WTC11 (cell line): ENCODE data around the gene LGALS12.

Source experiments
- ATF6 ChIP-seq: sonication (generic); formaldehyde crosslinking; IDR thresholded peaks from 2 replicates; pipeline ENCODE4 v1.8.1; 2023; ENCODE audit warnings: mild to moderate bottlenecking, missing genetic modification reagents
- CTCF ChIP-seq: fragments of 200-600 bp; IDR thresholded peaks from 2 replicates; pipeline ENCODE4 v1.8.0; 2022; ENCODE audit warnings: antibody characterized with exemption
- E2F1 ChIP-seq: sonication (generic); formaldehyde crosslinking; IDR thresholded peaks from 2 replicates; pipeline ENCODE4 v1.8.0; 2022; ENCODE audit warnings: mild to moderate bottlenecking, missing genetic modification reagents
- MAX ChIP-seq: sonication (generic); formaldehyde crosslinking; IDR thresholded peaks from 2 replicates; pipeline ENCODE4 v1.8.0; 2022; ENCODE audit warnings: mild to moderate bottlenecking, missing genetic modification reagents
- NFE2L1 ChIP-seq: sonication (generic); formaldehyde crosslinking; IDR thresholded peaks from 2 replicates; pipeline ENCODE4 v1.8.1; 2023; ENCODE audit warnings: missing genetic modification reagents
- NR2C2 ChIP-seq: sonication (generic); formaldehyde crosslinking; IDR thresholded peaks from 2 replicates; pipeline ENCODE4 v1.8.0; 2022; ENCODE audit warnings: mild to moderate bottlenecking, missing genetic modification reagents
- NR3C1 ChIP-seq: sonication (generic); formaldehyde crosslinking; conservative IDR thresholded peaks from 2 replicates; pipeline ENCODE4 v1.8.1; 2023; ENCODE audit warnings: low read depth, mild to moderate bottlenecking, missing genetic modification reagents
- PRDM15 ChIP-seq: sonication (generic); formaldehyde crosslinking; IDR thresholded peaks from 2 replicates; pipeline ENCODE4 v1.8.0; 2022; ENCODE audit warnings: missing genetic modification reagents
- PREB ChIP-seq: sonication (generic); formaldehyde crosslinking; IDR thresholded peaks from 2 replicates; pipeline ENCODE4 v1.8.1; 2022; ENCODE audit warnings: mild to moderate bottlenecking, missing genetic modification reagents, moderate library complexity, borderline replicate concordance
- SP1 ChIP-seq: sonication (generic); formaldehyde crosslinking; conservative IDR thresholded peaks from 2 replicates; pipeline ENCODE4 v1.8.1; 2022; ENCODE audit warnings: missing genetic modification reagents
- TEAD4 ChIP-seq: sonication (generic); formaldehyde crosslinking; IDR thresholded peaks from 2 replicates; pipeline ENCODE4 v1.8.0; 2022; ENCODE audit warnings: mild to moderate bottlenecking, missing genetic modification reagents
- USF1 ChIP-seq: sonication (generic); formaldehyde crosslinking; IDR thresholded peaks from 2 replicates; pipeline ENCODE4 v1.8.0; 2022; ENCODE audit warnings: mild to moderate bottlenecking, missing genetic modification reagents
- ZNF263 ChIP-seq: sonication (generic); formaldehyde crosslinking; IDR thresholded peaks from 2 replicates; pipeline ENCODE4 v1.8.1; 2022; ENCODE audit warnings: low read depth, mild to moderate bottlenecking, moderate library complexity, missing genetic modification reagents
- ZNF671 ChIP-seq: fragments of 250-450 bp; sonication (Bioruptor Pico); IDR thresholded peaks from 2 replicates; pipeline ENCODE4 v1.8.0; 2021; ENCODE audit warnings: mild to moderate bottlenecking

- TF ChIP-seq CTCF (no peak), MAX (CRISPR knock-in tag) (no peak), PRDM15 (CRISPR knock-in tag) (no peak), TEAD4 (CRISPR knock-in tag) (no peak), SP1 (CRISPR knock-in tag) (no peak), ZNF671 (no peak), NR3C1 (CRISPR knock-in tag) (no peak), E2F1 (CRISPR knock-in tag) (no peak), NFE2L1 (CRISPR knock-in tag) (no peak), NR2C2 (CRISPR knock-in tag) (no peak), ATF6 (CRISPR knock-in tag) (no peak), ZNF263 (CRISPR knock-in tag) (no peak), USF1 (no peak), PREB (CRISPR knock-in tag) (no peak)
Measured at GRCh38 chr11:63527667-63528066, 21.8 kb downstream of the LGALS12 start.
